ENCODE measurements around the gene C6orf120. TPM values are rescaled to one million over a fixed set of nuclear protein-coding genes. Genes with fewer than 3 reads are reported as not detected.

Gene C6orf120
- total and polyA plus RNA-seq, 9 of the 15 experiments (the other 6 are each of a cell fraction or from before 2014, with no cell fraction given): 7.7 to 44.9 (median 34.8) TPM

DNA sequence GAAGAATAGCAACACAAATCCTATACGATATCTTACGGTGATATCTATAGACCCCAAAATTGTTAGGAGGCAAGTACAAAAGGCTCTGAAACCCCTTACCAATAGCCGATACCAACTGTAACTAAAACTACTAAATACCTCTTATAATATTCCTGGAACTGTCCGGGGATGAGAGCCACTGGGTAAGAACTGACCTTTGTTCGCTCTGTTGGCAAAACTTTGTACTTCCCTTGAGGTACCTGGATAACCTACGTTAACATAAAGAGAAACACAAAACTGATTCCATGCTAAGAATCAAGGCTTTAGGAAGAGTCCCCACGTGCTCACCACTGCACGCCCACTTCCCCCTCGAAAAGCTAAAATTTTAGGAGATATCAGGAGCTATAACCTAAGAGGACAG, 12.7 kb downstream of the C6orf120 start:
- Histone ChIP-seq H3K27me3 (ENCODE audit: control insufficient read depth in 2 of 2, insufficient read depth in 2 of 2, low read length in 2 of 2) (no peaks in the 10 kb centered on the region), H3K9me3 (replicated peaks; ENCODE audit: control insufficient read depth, insufficient read depth, low read depth, low read length) (no peaks in the 10 kb centered on the region), H3K4me2 (ENCODE audit: insufficient read depth, low read length) (no peak overlapping the region), H3K9ac (ENCODE audit: insufficient read depth in 1 of 2, low read depth in 2 of 2, low read length in 2 of 2) (no peak overlapping the region), H3K9me1 (ENCODE audit: control insufficient read depth, insufficient read depth, low read length) (no peaks in the 10 kb centered on the region), H3K36me3 (ENCODE audit: control insufficient read depth, insufficient read depth, low read length) (peaks cover 87% of the 10 kb centered on the region), H3K4me1 (replicated peaks in 1 of 2; ENCODE audit: control insufficient read depth in 2 of 2, insufficient read depth in 2 of 2, low read length in 2 of 2) (no peaks in the 10 kb centered on the region), H4K20me1 (replicated peaks; ENCODE audit: control insufficient read depth, insufficient read depth, low read length) (no peaks in the 10 kb centered on the region), H3K4me3 (no peak overlapping the region), H3K79me2 (ENCODE audit: control insufficient read depth, insufficient read depth, low read length) (peaks cover 10% of the 10 kb centered on the region; the same call in 2 of the 3 replicates), H3K27ac (ENCODE audit: extremely low read depth, low read depth, low read length) (no peak overlapping the region), H2AFZ (ENCODE audit: low read depth, low read length) (no peak overlapping the region)
- FAIRE-seq (no peak), DNase-seq (ENCODE audit: extremely low read depth in 1 of 4, low spot score in 3 of 4) (no peak), ATAC-seq (no peak)
- intact Hi-C loops (cut with micrococcal nuclease) (no loop called here), in situ Hi-C loops (cut with MboI) (no loop called here)
- no TSS peak for BruUV-seq (replicated peaks)
- WGBS (ENCODE audit: insufficient coverage, low coverage, missing lambda C conversion rate): 90% methylated on average over 9 of the region's 9 CpGs
- POLR2A ChIA-PET: interaction anchor here (1.0 to 2.0 kb wide), 3 partner anchors 9 to 13 kb away, joined by 4 to 12 read pairs (median 6); partner anchors contain the start of genes C6orf120 and WDR27
- CTCF ChIA-PET (ENCODE audit: low intra/inter-chr PET ratio): no interaction called here
- TF ChIP-seq FOXM1 (IDR thresholded peaks at IDR 0.05; ENCODE audit: low read depth) (no peak), FOXM1 (CRISPR knock-in tag; IDR thresholded peaks at IDR 0.05; ENCODE audit: low read depth) (no peak), NFYB (IDR thresholded peaks at IDR 0.05; ENCODE audit: extremely low read depth, insufficient read length) (no peak), ZNF165 (CRISPR knock-in tag; IDR thresholded peaks at IDR 0.05; ENCODE audit: borderline replicate concordance) (no peak), TEAD1 (CRISPR knock-in tag; IDR thresholded peaks at IDR 0.05) (no peak), HCFC1 (IDR thresholded peaks at IDR 0.05; ENCODE audit: low read depth, low read length) (no peak), CEBPG (CRISPR knock-in tag; IDR thresholded peaks at IDR 0.05) (no peak), CEBPG (tag; conservative IDR thresholded peaks at IDR 0.05 in 1 of 2, IDR thresholded peaks at IDR 0.05 in 1 of 2) (no peak), ZNF717 (CRISPR knock-in tag; IDR thresholded peaks at IDR 0.05) (no peak), SRF (CRISPR knock-in tag; IDR thresholded peaks at IDR 0.05) (no peak), POLR3A (IDR thresholded peaks at IDR 0.05; ENCODE audit: borderline replicate concordance, extremely low read depth, insufficient read depth, insufficient read length) (no peak)
- TF ChIP-seq, protein P1, sequence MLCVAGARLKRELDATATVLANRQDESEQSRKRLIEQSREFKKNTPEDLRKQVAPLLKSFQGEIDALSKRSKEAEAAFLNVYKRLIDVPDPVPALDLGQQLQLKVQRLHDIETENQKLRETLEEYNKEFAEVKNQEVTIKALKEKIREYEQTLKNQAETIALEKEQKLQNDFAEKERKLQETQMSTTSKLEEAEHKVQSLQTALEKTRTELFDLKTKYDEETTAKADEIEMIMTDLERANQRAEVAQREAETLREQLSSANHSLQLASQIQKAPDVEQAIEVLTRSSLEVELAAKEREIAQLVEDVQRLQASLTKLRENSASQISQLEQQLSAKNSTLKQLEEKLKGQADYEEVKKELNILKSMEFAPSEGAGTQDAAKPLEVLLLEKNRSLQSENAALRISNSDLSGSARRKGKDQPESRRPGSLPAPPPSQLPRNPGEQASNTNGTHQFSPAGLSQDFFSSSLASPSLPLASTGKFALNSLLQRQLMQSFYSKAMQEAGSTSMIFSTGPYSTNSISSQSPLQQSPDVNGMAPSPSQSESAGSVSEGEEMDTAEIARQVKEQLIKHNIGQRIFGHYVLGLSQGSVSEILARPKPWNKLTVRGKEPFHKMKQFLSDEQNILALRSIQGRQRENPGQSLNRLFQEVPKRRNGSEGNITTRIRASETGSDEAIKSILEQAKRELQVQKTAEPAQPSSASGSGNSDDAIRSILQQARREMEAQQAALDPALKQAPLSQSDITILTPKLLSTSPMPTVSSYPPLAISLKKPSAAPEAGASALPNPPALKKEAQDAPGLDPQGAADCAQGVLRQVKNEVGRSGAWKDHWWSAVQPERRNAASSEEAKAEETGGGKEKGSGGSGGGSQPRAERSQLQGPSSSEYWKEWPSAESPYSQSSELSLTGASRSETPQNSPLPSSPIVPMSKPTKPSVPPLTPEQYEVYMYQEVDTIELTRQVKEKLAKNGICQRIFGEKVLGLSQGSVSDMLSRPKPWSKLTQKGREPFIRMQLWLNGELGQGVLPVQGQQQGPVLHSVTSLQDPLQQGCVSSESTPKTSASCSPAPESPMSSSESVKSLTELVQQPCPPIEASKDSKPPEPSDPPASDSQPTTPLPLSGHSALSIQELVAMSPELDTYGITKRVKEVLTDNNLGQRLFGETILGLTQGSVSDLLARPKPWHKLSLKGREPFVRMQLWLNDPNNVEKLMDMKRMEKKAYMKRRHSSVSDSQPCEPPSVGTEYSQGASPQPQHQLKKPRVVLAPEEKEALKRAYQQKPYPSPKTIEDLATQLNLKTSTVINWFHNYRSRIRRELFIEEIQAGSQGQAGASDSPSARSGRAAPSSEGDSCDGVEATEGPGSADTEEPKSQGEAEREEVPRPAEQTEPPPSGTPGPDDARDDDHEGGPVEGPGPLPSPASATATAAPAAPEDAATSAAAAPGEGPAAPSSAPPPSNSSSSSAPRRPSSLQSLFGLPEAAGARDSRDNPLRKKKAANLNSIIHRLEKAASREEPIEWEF (CRISPR knock-in tag; IDR thresholded peaks at IDR 0.05): no peak
- TF ChIP-seq, protein P2, sequence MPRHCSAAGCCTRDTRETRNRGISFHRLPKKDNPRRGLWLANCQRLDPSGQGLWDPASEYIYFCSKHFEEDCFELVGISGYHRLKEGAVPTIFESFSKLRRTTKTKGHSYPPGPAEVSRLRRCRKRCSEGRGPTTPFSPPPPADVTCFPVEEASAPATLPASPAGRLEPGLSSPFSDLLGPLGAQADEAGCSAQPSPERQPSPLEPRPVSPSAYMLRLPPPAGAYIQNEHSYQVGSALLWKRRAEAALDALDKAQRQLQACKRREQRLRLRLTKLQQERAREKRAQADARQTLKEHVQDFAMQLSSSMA (CRISPR knock-in tag; IDR thresholded peaks at IDR 0.05): no peak

Data from K562 (cell line).